ENCODE measurements around the gene PELI2. TPM values are rescaled to one million over a fixed set of nuclear protein-coding genes. Genes with fewer than 3 reads are reported as not detected.

The PELI2 gene
- total and polyA plus RNA-seq, 2 experiments from 2014 or later: 8.0 to 24.5 TPM

- TF ChIP-seq ZNF462 (CRISPR knock-in tag; IDR thresholded peaks at IDR 0.05) (no peak), REST (IDR thresholded peaks at IDR 0.05; ENCODE audit: unreplicated experiment) (no peak)
Observed at GRCh38 chr14:56154321-56154720, 36.1 kb downstream of the PELI2 start (continued).

GRCh38 chr14:56156096-56156495 is 37.9 kb downstream of the PELI2 start:
- Mint-ChIP-seq H3K27me3 (ENCODE audit: insufficient read depth, low read depth, poor library complexity) (no peaks in the 10 kb centered on the region), H3K4me1 (peaks cover 20% of the 10 kb centered on the region), H3K4me3 (no peak overlapping the region), H3K9me3 (no peaks in the 10 kb centered on the region), H3K36me3 (ENCODE audit: low read depth) (0 out of 3 replicates have a peak, but pooled peaks cover 2% of the 10 kb centered on the region), H3K27ac (no peak overlapping the region)
- DNase-seq (ENCODE audit: low spot score): no peak
- no peak overlapping the region for H3K4me2 ChIP-seq
- H3F3A ChIP-seq (replicated peaks; ENCODE audit: low read depth): no peaks in the 10 kb centered on the region
- no peak for ATAC-seq
- no peak overlapping the region for H3K4me3 ChIP-seq
- no peaks in the 10 kb centered on the region for H3K9me2 ChIP-seq (ENCODE audit: insufficient read depth)
- 0 out of 2 replicates have a peak, but pooled peaks cover 6% of the 10 kb centered on the region for H3K4me1 ChIP-seq (ENCODE audit: insufficient read depth)
- no peaks in the 10 kb centered on the region for H3K36me3 ChIP-seq (ENCODE audit: insufficient read depth)
- H4K20me1 ChIP-seq (replicated peaks; ENCODE audit: insufficient read depth): peaks cover 3% of the 10 kb centered on the region; the same call in 1 of the 2 replicates
- no peaks in the 10 kb centered on the region for H3K27me3 ChIP-seq (ENCODE audit: insufficient read depth)
- peaks cover 95% of the 10 kb centered on the region for H3K79me2 ChIP-seq (replicated peaks; ENCODE audit: insufficient read depth)
- no peak overlapping the region for H2AFZ ChIP-seq
- no peak overlapping the region for H3K27ac ChIP-seq (ENCODE audit: low read depth)
- TF ChIP-seq REST (IDR thresholded peaks at IDR 0.05; ENCODE audit: unreplicated experiment) (no peak), EZH2 (IDR thresholded peaks at IDR 0.05; ENCODE audit: low read depth, unreplicated experiment) (no peak), CTCF (conservative IDR thresholded peaks at IDR 0.05; ENCODE audit: low read depth in 2 of 2) (no peak), NANOG (IDR thresholded peaks at IDR 0.05; ENCODE audit: borderline replicate concordance) (no peak), JUNB (IDR thresholded peaks at IDR 0.05; ENCODE audit: unreplicated experiment) (no peak), ZNF114 (CRISPR knock-in tag; IDR thresholded peaks at IDR 0.05) (no peak), EZH2phosphoT487 (IDR thresholded peaks at IDR 0.05; ENCODE audit: unreplicated experiment) (no peak), ZNF331 (CRISPR knock-in tag; IDR thresholded peaks at IDR 0.05; ENCODE audit: low read depth) (no peak), STAT1 (IDR thresholded peaks at IDR 0.05; ENCODE audit: unreplicated experiment) (no peak)

Data from GM23338 (cell line).